Smooth muscle cell (in vitro differentiated cells): ENCODE data around the gene RAD54L. TPM values are rescaled to one million over a fixed set of nuclear protein-coding genes. Genes with fewer than 3 reads are reported as not detected.
"Not testable (repeated sequence)": the region's sequence is repeated elsewhere in the genome, so short reads cannot be mapped to it uniquely, and the experiment has no call there.

Experiments
- DNase-seq: peaks from one replicate; lab custom pipeline; 2025; ENCODE audit not compliant: unreplicated experiment; lab: John Stamatoyannopoulos, UW
- H2AFZ ChIP-seq: fragments of 200-600 bp; sonication (generic); 2 replicates; pipeline ENCODE4 v1.6.0; 2016; ENCODE audit warnings: antibody characterized with exemption, low read depth, mild to moderate bottlenecking
- H3F3A ChIP-seq: fragments of 200-600 bp; sonication (generic); 2 replicates; pipeline ENCODE4 v1.6.0; 2017; ENCODE audit warnings: antibody characterized with exemption, low read depth
- H3K27ac ChIP-seq: fragments of 200-600 bp; sonication (generic); 2 replicates; pipeline ENCODE4 v1.5.1; 2016; ENCODE audit warnings: low read depth, mild to moderate bottlenecking
- H3K27me3 ChIP-seq: fragments of 200-600 bp; sonication (generic); 2 replicates; pipeline ENCODE4 v1.6.1; 2016; ENCODE audit warnings: low read depth, mild to moderate bottlenecking
- H3K36me3 ChIP-seq: fragments of 200-600 bp; sonication (generic); 2 replicates; pipeline ENCODE4 v1.5.1; 2016; ENCODE audit warnings: low read depth
- H3K4me1 ChIP-seq: fragments of 200-600 bp; sonication (generic); 2 replicates; pipeline ENCODE4 v1.5.1; 2016; ENCODE audit warnings: low read depth
- H3K4me2 ChIP-seq: fragments of 200-600 bp; sonication (generic); 2 replicates; pipeline ENCODE4 v1.6.0; 2016; ENCODE audit warnings: mild to moderate bottlenecking
- H3K4me3 ChIP-seq: fragments of 200-600 bp; sonication (generic); 2 replicates; pipeline ENCODE4 v1.5.1; 2016; ENCODE audit warnings: mild to moderate bottlenecking
- H3K79me2 ChIP-seq: fragments of 200-600 bp; sonication (generic); 2 replicates; pipeline ENCODE4 v1.6.0; 2016; ENCODE audit warnings: low read depth, mild to moderate bottlenecking
- H3K9ac ChIP-seq: fragments of 200-600 bp; sonication (generic); 2 replicates; pipeline ENCODE4 v1.6.0; 2016; ENCODE audit warnings: low read depth
- H3K9me3 ChIP-seq: fragments of 200-600 bp; sonication (generic); replicated peaks from 2 replicates; pipeline ENCODE4 v1.5.1; 2016; ENCODE audit warnings: low read depth
- H4K20me1 ChIP-seq: fragments of 200-600 bp; sonication (generic); 2 replicates; pipeline ENCODE4 v1.6.0; 2016; ENCODE audit warnings: low read depth
- WGBS: methylation state at CpG from one replicate; pipeline ENCODE4 v1.1.7; 2016; ENCODE audit warnings: low lambda C conversion rate; 5-methylcytosine and 5-hydroxymethylcytosine counted together
- polyA plus RNA-seq: library from polyadenylated mRNA; unstranded; fragments of >200 nt; fragmentation: Nextera tagmentation; extraction: Ambion mirVana; gene quantifications from 2 replicates; pipeline ENCODE4 v1.2.1, GENCODE V29; 2016
- total RNA-seq: library from RNA; depleted of rRNA; stranded (reverse); fragments of >200 nt; gene quantifications from 2 replicates; pipeline ENCODE4 v1.2.3, GENCODE V29; 2014
- TF ChIP-seq, protein P1 (sequence below): fragments of 200-600 bp; sonication (generic); IDR thresholded peaks from 2 replicates; pipeline ENCODE4 v1.5.1; 2017; ENCODE audit warnings: borderline replicate concordance, mild to moderate bottlenecking, antibody characterized with exemption; ENCODE audit not compliant: insufficient read depth, poor library complexity, severe bottlenecking

The RAD54L gene
- total and polyA plus RNA-seq, 2 experiments from 2014 or later = 4.9 to 5.6 TPM

DNA sequence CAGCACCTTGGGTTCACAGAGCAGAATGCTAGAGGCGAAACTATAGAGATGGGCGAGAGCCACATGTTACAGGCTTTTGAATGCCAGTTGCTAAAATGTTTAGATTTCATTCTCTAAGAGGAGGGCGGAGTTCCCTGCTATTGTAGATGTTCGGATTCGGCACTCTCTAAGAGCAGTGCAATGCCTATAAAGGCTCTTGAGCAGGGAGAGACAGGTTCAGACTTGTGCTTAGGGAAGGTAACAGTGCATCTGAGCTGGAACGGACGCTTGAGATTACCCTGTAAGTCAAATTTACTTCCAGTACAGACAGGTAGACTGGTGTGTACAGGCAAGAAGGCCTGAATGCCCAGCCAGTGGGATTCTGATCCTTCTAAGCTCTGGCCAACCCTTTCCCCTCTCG, 29.1 kb upstream of the RAD54L start:
- Histone ChIP-seq H2AFZ (no peak overlapping the region), H3K4me3 (no peak overlapping the region), H3K79me2 (no peaks in the 10 kb centered on the region), H4K20me1 (no peaks in the 10 kb centered on the region), H3K27ac (no peak overlapping the region), H3K9me3 (no peaks in the 10 kb centered on the region), H3K9ac (no peak overlapping the region), H3K4me1 (peaks cover 7% of the 10 kb centered on the region), H3K36me3 (no peaks in the 10 kb centered on the region), H3K27me3 (no peaks in the 10 kb centered on the region), H3F3A (no peaks in the 10 kb centered on the region), H3K4me2 (no peak overlapping the region)
- WGBS = 76% methylated on average over 8 of the region's 8 CpGs
- no peak for DNase-seq
- TF ChIP-seq, protein P1, sequence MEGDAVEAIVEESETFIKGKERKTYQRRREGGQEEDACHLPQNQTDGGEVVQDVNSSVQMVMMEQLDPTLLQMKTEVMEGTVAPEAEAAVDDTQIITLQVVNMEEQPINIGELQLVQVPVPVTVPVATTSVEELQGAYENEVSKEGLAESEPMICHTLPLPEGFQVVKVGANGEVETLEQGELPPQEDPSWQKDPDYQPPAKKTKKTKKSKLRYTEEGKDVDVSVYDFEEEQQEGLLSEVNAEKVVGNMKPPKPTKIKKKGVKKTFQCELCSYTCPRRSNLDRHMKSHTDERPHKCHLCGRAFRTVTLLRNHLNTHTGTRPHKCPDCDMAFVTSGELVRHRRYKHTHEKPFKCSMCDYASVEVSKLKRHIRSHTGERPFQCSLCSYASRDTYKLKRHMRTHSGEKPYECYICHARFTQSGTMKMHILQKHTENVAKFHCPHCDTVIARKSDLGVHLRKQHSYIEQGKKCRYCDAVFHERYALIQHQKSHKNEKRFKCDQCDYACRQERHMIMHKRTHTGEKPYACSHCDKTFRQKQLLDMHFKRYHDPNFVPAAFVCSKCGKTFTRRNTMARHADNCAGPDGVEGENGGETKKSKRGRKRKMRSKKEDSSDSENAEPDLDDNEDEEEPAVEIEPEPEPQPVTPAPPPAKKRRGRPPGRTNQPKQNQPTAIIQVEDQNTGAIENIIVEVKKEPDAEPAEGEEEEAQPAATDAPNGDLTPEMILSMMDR = no peak

DNA sequence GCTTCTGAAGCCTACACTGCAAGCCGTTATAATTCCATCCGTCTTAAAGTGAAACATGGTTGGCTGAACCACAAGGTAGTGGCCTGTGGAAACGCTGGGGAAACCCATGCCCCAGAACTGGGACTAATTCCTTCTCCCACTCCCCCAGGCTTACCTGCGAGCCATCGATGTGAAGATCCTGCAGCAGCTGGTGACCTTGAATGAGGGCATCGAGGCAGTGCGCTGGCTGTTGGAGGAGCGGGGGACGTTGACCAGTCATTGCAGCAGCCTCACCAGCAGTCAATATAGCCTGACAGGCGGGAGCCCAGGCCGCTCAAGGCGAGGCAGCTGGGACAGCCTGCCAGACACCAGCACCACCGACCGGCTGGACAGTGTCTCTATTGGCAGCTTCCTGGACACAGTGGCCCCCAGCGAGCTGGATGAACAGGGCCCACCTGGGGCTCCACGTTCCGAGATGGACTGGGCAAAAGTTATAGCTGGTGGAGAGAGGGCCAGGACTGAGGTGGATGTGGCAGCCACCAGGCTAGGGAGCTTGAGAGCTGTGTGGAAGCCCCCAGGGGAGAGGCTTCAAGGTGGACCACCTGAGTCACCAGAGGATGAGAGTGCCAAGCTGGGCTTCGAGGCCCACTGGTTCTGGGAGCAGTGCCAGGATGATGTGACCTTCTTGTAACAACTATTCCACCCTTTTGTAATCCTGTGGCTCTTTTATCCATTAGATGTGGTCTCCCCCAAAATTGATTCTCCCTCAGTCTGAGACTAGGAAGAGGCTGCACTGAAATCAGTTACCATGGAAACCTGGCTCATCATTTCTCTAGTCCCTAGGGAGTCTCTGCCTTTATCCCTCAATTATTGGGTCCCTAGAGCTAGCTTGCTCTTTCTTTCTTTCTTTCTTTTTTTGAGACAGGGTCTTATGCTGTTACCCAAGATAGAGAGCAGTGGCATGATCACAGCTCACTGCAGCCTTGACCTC, 27.7 kb upstream of the RAD54L start:
- Histone ChIP-seq H3K27ac (no peak overlapping the region), H4K20me1 (no peaks in the 10 kb centered on the region), H3K9ac (no peak overlapping the region), H3K4me2 (no peak overlapping the region), H2AFZ (no peak overlapping the region), H3K36me3 (no peaks in the 10 kb centered on the region), H3F3A (no peaks in the 10 kb centered on the region), H3K9me3 (no peaks in the 10 kb centered on the region), H3K79me2 (no peaks in the 10 kb centered on the region), H3K4me3 (no peak overlapping the region), H3K27me3 (no peaks in the 10 kb centered on the region), H3K4me1 (peaks cover 7% of the 10 kb centered on the region)
- WGBS = 88% methylated on average over 18 of the region's 18 CpGs
- no peak for DNase-seq
- TF ChIP-seq, protein P1 = no peak

DNA sequence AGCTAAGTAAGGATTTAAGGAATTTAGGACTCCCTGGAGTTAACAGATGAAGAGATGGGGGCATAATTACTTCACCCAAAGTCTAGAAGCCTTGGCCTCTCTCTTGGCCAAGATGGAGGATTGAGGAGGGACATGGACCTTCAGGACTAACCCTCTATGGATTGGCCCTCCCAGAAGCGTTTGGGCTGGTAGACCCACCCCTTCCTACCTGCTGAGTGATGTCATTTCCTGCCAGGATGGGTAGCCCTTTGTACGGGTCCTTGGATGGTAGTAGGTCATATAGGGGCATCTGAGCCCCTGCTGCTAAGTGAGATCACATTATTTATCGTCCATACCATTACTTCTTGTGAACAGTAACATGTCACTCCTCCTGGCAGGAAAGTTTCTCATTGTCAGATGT, 26.8 kb upstream of the RAD54L start:
- Histone ChIP-seq H3K9ac (no peak overlapping the region), H3K9me3 (no peaks in the 10 kb centered on the region), H3K27me3 (no peaks in the 10 kb centered on the region), H4K20me1 (no peaks in the 10 kb centered on the region), H3F3A (no peaks in the 10 kb centered on the region), H3K27ac (no peak overlapping the region), H2AFZ (no peak overlapping the region), H3K4me3 (no peak overlapping the region), H3K79me2 (no peaks in the 10 kb centered on the region), H3K36me3 (no peaks in the 10 kb centered on the region), H3K4me1 (peaks cover 7% of the 10 kb centered on the region), H3K4me2 (no peak overlapping the region)
- 94% methylated on average over 3 of the region's 3 CpGs for WGBS
- DNase-seq = no peak
- TF ChIP-seq, protein P1 = no peak

GRCh38 chr1:46221749-46222148, 25.8 kb upstream of the RAD54L start:
- no peak for DNase-seq
- Histone ChIP-seq H3K79me2 (no peaks in the 10 kb centered on the region), H3K4me2 (no peak overlapping the region), H3K4me3 (no peak overlapping the region), H2AFZ (no peak overlapping the region), H3K27me3 (no peaks in the 10 kb centered on the region), H3K9ac (no peak overlapping the region), H3K27ac (no peak overlapping the region), H3K4me1 (peaks cover 7% of the 10 kb centered on the region), H3K9me3 (no peaks in the 10 kb centered on the region), H3F3A (no peaks in the 10 kb centered on the region), H3K36me3 (no peaks in the 10 kb centered on the region), H4K20me1 (no peaks in the 10 kb centered on the region)
- WGBS = 11% methylated on average over 4 of the region's 4 CpGs
- TF ChIP-seq, protein P1 = no peak

- H3K4me3 ChIP-seq, H3F3A ChIP-seq, H3K4me1 ChIP-seq, H4K20me1 ChIP-seq, DNase-seq, H2AFZ ChIP-seq, H3K79me2 ChIP-seq, H3K36me3 ChIP-seq, H3K27me3 ChIP-seq, H3K9ac ChIP-seq, H3K27ac ChIP-seq, H3K4me2 ChIP-seq, H3K9me3 ChIP-seq: not testable (repeated sequence)
- WGBS = 83% methylated on average over 11 of the region's 11 CpGs
These were observed 24.5 kb upstream of the RAD54L start for GRCh38 chr1:46223055-46223454.
